Muscle of back (tissue), 11 donors: Measurements from ENCODE around the gene NDUFA5. TPM values are rescaled to one million over a fixed set of nuclear protein-coding genes. Genes with fewer than 3 reads are reported as not detected.
"Not testable (repeated sequence)": the region's sequence is repeated elsewhere in the genome, so short reads cannot be mapped to it uniquely, and the experiment has no call there.

ENCODE experiments used
- DNase-seq, 3 donors: peaks; one replicate each; pipeline versions ENCODE4 v3.0.0 to v3.0.0-alpha.2; 2013
- polyA plus RNA-seq, 10 donors: library from polyadenylated mRNA; unstranded; fragments of 120-200 nt; gene quantifications; one replicate each; pipeline ENCODE4 v1.2.1, GENCODE V29; 2013; ENCODE audit not compliant: insufficient read length in 10 of 10

NDUFA5 gene
- polyA plus RNA-seq, 10 donors = 109 to 144 (median 131) TPM

DNA sequence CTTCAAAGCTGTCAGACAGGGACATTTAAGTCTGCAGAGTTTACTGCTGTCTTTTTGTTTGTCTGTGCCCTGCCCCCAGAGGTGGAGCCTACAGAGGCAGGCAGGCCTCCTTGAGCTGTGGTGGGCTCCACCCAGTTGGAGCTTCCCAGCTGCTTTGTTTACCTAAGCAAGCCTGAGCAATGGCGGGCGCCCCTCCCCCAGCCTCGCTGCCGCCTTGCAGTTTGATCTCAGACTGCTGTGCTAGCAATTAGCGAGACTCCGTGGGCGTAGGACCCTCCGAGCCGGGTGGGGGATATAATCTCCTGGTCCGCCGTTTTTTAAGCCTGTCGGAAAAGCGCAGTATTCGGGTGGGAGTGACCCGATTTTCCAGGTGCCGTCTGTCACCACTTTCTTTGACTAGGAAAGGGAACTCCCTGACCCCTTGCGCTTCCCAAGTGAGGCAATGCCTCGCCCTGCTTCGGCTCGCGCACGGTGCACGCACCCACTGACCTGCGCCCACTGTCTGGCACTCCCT, 29.8 kb downstream of the NDUFA5 start:
- DNase-seq = not testable (repeated sequence)

DNA sequence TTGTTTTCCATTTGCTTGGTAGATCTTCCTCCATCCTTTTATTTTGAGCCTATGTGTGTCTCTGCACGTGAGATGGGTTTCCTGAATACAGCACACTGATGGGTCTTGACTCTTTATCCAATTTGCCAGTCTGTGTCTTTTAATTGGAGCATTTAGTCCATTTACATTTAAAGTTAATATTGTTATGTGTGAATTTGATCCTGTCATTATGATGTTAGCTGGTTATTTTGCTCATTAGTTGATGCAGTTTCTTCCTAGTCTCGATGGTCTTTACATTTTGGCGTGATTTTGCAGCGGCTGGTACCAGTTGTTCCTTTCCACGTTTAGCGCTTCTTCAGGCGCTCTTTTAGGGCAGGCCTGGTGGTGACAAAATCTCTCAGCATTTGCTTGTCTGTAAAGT, 31.1 kb downstream of the NDUFA5 start:
- DNase-seq = not testable (repeated sequence)

DNA sequence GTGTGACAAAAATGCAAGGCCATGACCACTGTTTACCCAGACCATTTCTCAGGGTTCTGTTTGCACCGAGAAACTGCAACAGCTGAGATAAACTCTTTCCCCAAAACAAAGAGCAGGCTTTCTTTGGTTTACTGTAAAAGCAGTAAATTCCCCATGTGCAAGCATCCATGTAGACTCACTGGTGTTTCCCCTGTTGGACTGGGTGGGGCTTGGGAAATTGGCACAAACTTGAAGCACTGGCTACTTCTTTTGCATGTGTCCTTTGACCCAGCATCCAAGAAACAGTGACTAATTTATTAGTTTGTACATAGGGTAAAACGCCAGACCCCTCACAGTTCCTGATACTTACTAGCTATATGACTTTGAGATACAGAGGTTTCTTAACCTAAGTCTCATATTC, 35.6 kb downstream of the NDUFA5 start:
- no peak for DNase-seq

GRCh38 chr7:123505221-123505620, 52.4 kb downstream of the NDUFA5 start:
- no peak for DNase-seq

GRCh38 chr7:123502201-123502600, 55.4 kb downstream of the NDUFA5 start:
- no peak for DNase-seq

GRCh38 chr7:123500878-123501489, 56.6 kb downstream of the NDUFA5 start:
- DNase-seq = no peak

- no peak for DNase-seq
These were observed 58.2 kb downstream of the NDUFA5 start for GRCh38 chr7:123499211-123499970.

GRCh38 chr7:123498601-123499000, 59.0 kb downstream of the NDUFA5 start:
- DNase-seq = no peak

DNA sequence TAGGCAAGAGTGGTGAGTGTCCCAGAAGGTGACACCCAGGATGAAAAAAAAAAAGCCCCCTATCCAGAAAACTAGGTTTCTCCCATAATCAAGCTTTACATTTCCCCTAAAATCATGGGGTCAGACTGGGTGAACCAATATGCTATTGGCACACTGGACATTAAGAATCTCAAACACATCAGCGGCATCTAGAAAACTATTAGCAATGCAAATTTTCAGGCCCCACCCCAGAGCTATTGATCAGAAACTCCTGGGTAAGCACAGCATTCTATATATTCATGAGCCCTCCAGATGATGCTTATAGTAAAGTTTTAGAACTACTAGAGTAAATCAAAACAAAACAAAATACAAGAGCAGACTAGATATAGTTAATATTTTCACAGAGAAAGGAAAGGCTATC, 59.6 kb downstream of the NDUFA5 start:
- DNase-seq = no peak

GRCh38 chr7:123494193-123494796, 63.3 kb downstream of the NDUFA5 start:
- peak; percentile 27 to 61 (median 48) for DNase-seq

GRCh38 chr7:123492485-123492884, 65.1 kb downstream of the NDUFA5 start:
- no peak for DNase-seq

Other genes with a start within 250 kb of the NDUFA5 start
- gene IQUB, start 23.2 kb downstream of the NDUFA5 start, polyA plus RNA-seq = under 1 TPM; 0.16 to 0.76 (median 0.29) TPM
- 1 to 10 TPM; 2.0 to 8.0 (median 4.9) TPM for gene ASB15, start 44.0 kb upstream of the NDUFA5 start, polyA plus RNA-seq
- gene LMOD2, start 98.0 kb upstream of the NDUFA5 start, polyA plus RNA-seq = 100 to 1,000 TPM in 8 of 10 donors, 10 to 100 TPM in 2; 42.0 to 482 (median 162) TPM
- gene WASL, start 191.2 kb upstream of the NDUFA5 start, polyA plus RNA-seq = 10 to 100 TPM; 29.2 to 39.0 (median 34.3) TPM